Hematopoietic multipotent progenitor cell treated with erythropoietin and hydrocortisone succinate and interleukin-3 and kit ligand, for 8 days (in vitro differentiated cells): ENCODE results near the gene NEU4.
"Not testable (repeated sequence)": the region's sequence is repeated elsewhere in the genome, so short reads cannot be mapped to it uniquely, and the experiment has no call there.

ENCODE experiments used
- DNase-seq: peaks from one replicate; pipeline ENCODE4 v3.0.0-alpha.2; 2015

NEU4 gene

DNA sequence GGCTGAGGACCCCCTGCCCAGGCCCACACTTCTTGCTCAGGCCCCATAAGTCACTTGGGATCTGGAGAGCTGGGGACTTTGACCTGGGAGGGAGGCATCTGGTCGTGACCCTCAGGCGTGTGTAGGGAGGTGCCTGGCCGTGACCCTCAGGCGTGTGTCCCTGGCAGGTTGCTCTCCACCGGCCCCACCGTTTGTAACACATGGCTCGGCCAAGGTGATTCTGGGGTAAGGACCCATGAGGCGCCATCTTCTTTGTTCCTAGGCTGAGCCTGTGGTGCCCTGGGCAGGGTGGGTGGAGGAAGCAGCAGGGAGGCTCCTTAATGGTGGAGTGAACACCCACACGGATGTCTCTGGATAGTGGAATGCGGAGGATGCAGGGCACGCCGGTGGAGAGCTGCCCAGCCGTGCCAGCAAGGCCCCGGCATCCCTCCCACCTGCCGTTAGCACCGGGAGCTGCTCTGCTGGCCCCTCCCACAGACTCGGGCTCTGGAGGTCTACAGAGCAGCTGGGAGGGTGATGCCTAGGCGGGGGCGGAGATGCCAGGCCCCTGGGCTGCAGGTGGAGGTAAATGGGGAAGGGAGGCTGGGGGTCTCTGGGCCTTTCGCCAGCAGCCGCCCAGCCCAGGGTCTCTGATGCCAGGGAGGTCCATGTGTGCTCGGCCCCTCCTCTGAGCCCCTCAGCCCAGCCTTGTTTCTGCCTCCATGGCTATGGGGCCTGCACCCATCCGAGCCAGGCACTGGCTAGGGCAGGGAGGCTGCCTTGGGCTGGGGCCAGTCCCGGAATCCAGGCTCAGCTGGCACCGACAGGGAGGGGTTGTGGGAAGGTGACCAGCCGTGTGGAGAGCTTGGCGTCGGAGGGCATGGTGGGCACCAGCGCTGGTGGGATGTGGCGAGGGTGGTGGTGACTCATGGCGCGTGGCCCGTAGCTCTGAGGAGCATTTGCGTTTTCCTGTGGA is 33.5 kb upstream of the NEU4 start:
- DNase-seq: no peak

DNA sequence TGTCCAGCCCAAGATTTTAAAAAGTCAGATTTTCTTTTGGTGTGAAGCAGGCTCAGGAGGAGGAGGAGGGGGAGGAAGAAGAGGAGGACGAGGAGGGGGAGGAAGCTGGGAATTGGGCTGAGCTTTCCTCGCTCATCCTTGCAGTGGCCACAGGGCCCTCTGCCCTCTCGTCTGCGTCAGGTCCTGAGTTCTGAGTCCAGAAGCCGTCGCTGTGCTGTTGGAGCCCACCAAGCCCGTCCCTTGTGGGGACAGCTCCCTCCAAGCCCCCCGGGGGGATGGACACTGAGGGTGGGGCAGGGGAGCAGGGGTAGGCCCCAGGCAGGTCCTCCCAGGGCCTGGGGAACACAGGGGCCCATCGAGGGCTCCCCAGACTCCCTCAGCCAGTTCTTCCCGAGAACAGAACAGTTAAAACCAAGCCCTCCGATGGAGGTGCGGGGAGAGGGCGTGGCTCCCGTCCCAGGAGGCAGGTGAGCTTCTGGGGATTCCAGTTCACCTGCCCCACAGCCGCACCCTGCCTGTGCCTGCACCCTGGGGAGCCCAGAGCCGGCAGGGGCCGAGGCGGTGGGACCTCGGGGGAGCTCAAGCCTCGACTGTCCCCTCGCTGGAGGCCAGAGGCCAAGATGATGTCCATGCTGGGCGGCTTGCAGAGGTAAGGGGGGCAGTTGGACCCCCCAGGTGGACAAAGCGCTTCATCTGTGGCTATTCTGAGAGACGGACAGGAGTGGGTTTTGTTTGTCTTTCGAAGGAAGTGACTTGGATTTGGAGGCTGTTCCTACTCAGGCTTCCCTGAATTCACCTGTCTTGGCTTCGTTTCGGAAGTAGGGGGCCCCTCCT is 32.4 kb upstream of the NEU4 start, which contains the start of gene GAL3ST2:
GAL3ST2 (plus strand) TSS at position 487 of the 834 bp plus-strand sequence; CDS start at position 621, 134 bp downstream.
- DNase-seq: no peak

GRCh38 chr2:241777170-241777685 is 31.8 kb upstream of the NEU4 start:
- no peak for DNase-seq

- DNase-seq: no peak
These were observed 31.0 kb upstream of the NEU4 start for GRCh38 chr2:241777686-241778627.

- DNase-seq: no peak
These were observed 27.9 kb upstream of the NEU4 start for GRCh38 chr2:241780939-241781569.

GRCh38 chr2:241782053-241782452 is 26.9 kb upstream of the NEU4 start:
- not testable (repeated sequence) for DNase-seq

GRCh38 chr2:241788135-241788534 is 20.9 kb upstream of the NEU4 start:
- no peak for DNase-seq

DNA sequence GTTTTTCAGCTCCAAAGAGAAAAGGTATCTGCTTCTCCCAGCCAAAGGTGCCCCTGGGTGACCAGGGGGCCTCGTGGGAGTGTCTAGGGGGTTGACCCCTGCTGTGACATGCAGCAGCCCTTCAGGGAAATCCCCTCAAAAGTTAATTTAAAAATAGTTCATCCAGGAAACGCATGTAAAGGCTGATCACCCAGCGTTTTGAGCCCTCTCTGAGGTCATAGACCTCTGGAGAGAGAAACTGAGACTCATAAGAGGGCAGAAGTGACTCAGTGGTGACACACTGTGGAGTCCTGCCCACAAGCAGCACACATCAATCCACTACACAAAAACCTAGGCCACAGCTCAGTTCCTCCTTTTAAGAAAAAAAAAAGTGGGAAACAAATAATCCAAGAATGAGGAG is 20.4 kb upstream of the NEU4 start:
- no peak for DNase-seq

GRCh38 chr2:241791385-241791784 is 17.6 kb upstream of the NEU4 start:
- DNase-seq: not testable (repeated sequence)

GRCh38 chr2:241793385-241793784 is 15.6 kb upstream of the NEU4 start:
- no peak for DNase-seq

GRCh38 chr2:241794250-241794823 is 14.7 kb upstream of the NEU4 start:
- DNase-seq: no peak

DNA sequence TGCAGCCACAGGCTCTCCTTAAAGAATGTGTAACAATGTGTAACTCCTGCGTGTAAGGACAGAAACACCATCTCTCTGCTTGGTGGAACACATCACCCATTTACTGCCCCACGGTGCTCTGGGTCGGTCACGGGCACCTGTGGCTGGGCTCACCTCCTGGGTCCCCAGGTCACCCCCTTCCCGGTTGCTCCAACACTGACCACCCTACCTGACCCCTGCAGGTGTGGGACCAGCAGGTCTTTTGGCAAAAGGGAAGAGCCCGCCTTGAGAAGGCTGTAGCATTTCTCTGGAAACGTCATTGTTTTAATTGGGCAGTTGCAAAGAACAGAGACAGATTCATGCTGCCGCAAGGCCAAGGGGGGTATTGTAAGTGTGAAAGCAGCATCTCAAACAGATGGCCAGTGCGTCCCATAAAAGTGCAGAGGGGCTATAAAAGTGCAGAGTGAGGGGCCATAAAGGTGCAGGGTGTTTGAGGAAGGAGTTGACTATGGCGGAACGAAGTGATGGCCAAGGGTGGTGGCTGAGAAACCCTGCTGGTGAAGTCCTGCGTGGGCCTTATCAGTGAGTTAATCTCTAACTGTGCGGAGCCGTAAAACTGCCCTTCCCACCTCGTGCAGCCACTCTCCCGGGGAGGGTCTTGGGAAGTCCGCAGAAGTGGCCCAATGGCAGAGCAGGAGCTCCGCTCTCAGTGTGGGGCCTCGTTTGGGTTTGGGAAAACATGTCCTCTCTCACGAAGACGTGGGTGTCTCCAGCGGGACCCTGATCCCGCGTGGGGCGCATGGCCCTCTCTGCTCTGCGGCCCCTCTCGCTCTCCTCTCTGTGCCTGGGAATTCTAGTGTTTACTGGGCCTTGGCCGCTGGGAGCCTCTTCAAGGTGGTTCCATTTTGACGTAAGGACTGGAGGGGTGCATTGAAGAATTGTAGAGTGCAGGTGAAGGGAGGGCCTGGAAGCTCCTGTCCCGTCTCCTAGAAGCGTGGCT is 13.7 kb upstream of the NEU4 start:
- DNase-seq: no peak

DNA sequence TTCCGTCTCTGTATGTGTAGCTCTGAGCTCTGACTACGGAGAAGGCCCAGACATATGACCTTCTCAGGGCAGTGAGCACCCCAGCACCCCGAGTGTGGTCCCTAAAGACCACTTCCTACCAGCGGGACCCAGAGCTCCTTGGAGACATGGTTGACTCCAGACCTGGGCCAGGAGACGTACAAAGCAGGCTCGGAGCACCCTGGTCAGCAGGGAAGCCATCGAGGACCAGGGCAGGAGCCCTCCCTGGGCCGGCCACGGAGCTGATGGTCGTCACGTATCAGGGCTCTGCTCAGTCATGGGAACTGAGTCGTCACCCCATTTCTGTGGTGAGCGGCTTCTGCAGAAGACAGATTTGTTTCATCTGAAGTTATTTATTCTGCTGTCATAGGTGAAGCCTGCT is 12.8 kb upstream of the NEU4 start:
- DNase-seq: no peak

DNA sequence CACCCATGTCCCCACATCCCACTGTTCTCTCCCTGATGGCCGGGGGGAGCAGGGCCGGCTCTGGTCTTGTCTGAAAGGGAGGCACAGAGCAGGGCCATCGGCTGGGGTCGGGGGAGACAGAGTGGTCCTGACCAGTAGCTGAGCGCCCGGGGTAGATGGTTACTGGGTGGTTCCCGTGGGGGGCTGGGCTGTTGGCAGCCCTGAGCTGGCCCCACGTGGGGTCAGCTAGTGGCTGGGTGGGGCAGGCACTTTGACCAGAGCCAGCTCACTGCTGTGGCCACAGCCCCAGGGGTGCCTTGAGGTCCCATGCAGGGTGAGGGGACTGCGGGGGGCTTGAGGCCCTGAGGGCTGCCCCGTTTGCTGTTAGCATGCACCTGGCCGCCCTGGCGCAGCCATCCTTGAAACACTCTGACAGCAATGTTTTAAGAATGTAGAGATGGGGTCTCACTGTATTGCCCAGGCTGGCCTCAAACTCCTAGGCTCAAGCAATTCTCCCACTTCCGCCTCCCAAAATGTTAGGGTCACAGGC is 12.3 kb upstream of the NEU4 start:
- no peak for DNase-seq

- no peak for DNase-seq
These were observed 11.4 kb upstream of the NEU4 start for GRCh38 chr2:241797441-241798080.

GRCh38 chr2:241798081-241798630 is 10.8 kb upstream of the NEU4 start:
- DNase-seq: no peak

GRCh38 chr2:241798631-241799521 is 10.1 kb upstream of the NEU4 start:
- no peak for DNase-seq
